HG03095 (cell line): ENCODE results near the gene IQGAP2.

ENCODE experiments used
- ATAC-seq: cut with Tn5 transposase; IDR thresholded peaks from one replicate; pipeline ENCODE4 v1.9.1; 2021; ENCODE audit warnings: moderate library complexity; ENCODE audit not compliant: unreplicated experiment

Gene IQGAP2

DNA sequence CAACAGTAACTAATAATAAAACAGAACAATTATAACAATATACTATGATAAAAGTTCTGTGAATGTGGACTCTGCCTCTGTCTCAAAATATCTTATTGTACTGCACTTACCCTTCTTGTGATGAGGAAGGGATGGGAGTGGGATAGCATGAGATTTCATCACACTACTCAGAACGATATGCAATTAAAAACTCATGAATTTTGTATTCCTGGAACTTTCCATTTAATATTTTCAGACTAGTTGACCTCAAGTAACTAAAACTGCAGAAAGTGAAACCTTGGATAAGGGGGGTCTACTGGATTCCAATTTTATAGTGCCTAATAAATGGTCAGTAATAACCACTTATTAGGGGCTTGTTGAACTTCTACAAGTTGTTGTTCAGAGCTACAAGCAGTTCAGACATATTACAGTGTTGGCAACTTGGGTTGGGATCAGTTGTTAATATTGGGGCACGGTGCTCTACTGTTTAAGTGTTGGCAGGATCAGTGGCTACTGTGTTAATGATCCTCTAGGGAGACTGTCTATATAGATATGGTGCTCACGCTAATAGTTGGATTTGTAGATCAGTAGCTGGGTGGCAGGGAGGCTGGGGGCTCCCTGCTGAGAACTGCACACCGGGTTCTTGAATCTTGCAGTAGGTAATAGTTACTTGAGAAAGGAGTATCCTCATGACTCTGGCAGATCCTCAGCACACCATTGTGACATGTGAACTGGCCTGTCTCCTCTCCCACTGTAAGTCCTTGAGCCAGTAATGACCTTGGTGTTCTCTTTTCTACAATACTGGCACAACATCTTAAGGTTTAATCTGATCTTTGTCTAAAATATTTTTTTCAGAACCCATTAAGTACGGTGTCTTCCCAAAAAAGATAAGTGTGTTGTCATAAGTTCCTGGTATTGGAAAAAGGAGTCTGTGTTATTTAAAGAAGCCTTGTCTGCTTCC lies 158.1 kb downstream of the IQGAP2 start:
- ATAC-seq, result no peak

DNA sequence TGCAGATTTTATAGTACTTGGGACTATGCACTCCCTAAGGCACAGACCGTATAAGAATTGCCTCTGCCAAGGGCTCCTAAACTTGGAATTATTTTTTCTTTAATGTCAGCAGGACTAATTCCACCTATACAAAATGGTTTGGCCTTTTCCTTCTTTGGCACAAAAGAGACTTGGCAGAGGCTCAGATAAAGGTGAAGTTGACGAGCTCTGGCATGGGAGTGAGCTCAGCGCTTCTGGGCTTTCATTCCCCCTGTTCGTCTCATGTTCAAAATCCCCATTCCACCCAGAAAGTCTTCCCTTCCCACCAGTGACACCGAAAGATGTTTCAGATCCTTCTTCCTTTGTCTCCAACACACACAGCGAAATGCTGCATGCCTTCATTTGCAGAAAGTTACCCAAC lies 158.9 kb downstream of the IQGAP2 start:
- ATAC-seq, result no peak

DNA sequence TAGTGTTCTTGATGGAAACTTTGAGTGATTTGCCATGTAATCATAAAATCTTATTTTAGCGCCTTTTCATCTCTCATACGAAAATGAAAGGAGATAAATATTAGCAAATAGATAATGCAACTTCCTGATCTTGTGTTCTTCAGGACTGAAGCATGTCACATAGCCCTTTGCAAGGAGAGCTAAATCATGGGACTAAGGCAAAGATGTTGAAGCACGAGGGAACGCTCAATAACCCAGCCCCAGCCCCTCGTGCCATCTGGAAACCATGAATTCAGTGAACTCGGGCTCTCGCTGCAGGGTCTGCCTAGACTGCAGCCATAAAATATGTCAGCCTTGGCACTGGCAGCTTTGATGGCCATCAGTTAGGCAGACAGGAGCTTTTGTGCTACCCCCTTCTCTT lies 161.9 kb downstream of the IQGAP2 start:
- ATAC-seq, result no peak

DNA sequence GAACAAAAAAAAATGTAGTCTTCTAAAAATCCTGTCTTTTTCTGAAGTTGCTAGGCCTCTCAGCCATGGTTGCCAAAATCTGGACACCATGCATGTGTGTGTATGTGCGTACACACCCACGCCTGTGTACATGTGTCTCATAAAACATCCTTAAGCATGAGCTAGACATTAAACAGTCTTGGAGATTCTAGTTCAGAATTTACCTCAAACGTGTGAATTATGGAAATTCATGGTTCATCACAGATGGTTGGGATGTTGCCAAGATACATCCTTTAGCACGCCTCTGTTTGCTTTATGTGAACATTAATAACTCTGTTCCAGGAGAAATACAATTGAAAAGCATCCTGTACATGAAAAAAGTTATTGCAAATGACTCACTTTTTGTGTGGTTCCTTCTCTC lies 167.1 kb downstream of the IQGAP2 start:
- no peak for ATAC-seq

DNA sequence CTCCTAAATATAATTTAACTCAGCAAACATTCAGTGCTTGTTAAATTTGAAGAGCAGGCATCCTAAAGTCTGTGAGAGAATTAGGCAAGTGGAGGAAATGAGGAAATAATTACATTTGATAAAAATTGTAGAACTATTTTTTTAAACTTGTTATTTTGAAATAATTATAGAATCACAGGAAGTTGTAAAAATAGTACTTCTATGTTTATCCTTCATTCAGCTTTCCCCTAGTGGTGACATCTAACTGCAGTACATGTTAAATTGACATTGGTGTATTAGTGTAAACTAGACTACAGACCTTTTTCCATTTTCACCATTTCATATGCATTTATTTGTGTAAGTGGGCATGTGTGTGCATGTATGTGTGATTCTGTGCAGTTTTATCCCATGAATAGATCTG lies 168.5 kb downstream of the IQGAP2 start:
- no peak for ATAC-seq

DNA sequence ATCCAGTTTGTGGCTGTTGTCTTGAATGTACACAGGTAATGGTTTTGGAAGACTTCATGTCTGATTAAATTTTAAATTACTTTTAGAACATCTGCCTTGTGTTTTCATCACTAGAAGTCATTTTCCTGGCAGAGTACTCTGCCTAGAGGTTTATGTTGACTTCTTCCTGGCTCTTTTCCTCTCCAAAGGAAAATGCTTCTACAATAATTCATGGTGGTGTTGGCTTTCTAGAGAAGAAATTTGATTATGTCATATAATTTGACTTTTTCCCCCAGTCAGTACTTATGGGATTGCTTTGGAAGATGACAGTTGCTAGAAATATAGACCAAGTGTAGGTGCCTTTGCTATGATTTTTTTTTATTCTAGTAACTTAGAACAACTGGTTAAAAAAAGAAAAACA lies 173.4 kb downstream of the IQGAP2 start:
- ATAC-seq, result no peak

DNA sequence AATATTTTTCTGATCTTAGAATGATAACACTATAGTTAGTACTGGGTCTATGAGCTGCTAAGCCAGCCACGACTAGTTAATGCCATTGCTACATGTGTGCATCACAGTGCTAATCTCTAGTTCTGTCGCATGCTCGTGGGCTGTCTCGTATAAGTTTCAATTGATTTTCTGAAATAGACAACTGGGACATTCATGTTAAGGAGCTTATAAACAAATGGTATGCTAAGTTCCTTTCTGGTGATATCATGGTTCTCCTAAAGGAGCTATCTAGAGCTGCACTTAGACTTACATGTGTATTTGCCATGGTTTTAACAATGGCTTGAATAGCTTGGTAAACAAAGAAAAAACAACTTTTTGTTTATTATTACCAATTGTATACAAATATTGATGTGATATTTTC lies 173.9 kb downstream of the IQGAP2 start:
- ATAC-seq, result no peak

DNA sequence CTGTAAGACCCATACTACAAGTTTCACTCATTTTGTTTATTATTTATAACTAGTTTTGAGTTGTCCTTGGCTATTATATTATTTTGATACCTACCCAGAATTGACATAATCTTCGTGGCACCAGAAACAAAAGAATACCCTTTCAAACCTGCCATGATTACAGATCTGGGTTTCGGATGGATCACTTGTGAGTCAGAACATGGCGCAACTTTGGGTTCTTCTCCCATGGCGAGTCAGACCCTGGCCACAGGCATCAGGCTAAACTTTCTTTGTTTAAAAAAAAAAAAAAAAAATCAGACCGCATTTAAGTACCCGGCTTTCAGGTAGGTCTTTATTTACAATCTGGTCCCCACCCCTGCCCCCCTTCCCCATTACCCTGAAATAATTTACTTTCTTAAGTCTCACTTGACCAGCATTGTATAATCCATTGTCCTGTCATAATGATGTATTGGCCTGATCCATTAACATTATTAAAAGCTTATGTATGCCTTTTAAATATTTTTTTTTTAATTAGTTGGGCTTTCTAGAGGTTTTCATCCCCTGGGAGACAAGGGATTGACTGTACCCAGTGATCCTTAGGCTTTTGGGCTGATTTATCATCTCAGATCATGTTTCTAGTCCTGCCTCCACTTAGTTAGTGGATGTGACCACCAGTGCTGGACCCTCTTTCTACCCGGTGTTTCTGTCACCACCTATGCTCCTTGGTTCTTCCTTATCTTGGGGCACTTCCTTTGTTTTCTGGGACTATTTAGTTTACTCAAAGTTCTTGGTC lies 176.3 kb downstream of the IQGAP2 start:
- no peak for ATAC-seq

DNA sequence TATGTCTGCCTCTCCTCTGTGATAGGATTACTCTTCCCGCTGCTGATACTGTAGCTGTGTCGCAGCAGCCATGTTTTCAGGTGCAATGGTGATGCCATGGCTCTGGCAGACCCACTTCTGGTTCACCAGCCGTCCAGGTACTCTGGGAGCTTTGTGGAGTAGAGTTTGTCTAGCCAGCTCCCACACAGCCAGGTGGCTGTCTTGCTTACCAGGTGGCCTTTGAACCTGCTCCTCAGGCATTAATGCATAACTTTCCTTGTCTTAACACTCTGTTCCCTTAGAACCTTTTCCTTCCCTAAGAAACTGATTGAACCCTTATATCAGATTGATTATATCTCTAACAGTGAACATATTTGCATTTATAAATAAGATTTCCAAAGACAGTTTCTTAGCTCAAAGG lies 177.9 kb downstream of the IQGAP2 start:
- ATAC-seq, result no peak

DNA sequence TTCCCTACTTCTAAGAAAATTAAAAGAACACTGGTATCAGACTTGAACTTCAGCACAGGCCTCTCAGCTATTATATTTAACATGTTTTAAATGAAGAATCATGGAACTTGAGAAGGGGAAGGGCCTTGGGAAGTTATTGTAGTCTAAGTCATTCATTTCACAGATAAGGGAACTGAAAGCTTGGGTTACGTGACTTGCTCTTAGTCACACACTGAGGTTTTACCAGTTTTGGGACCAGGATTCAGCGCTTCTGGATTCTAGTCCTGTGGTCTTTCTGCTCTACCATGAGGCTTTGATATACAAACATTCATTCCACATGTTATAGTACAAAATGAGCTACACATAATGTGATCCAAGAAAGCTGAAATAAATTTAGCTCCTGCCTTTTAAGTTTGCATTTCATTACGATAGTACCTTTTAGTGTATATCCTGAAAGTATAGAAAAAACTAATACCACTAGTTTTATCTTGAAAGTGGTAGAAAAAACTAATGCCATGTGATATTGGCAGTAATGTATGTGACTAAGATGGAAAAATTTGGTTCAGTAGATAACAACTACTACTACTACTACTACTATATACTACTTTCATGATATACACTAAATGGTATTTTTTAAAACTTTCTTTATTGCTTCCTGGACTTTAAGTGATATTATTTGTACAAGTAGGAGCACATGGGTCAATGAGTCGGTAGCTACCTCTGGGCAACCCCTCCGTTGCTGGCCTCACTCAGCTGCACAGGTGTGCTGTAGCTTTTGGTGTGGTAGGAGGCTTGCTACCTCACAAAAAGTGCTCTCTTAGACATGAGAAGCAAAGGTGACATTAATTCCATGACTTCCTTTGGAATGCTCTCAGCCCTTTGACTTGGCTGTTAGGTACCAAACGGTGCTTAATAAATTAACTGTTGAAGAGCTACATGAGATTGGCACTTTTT lies 179.4 kb downstream of the IQGAP2 start:
- peak; percentile 91 for ATAC-seq

DNA sequence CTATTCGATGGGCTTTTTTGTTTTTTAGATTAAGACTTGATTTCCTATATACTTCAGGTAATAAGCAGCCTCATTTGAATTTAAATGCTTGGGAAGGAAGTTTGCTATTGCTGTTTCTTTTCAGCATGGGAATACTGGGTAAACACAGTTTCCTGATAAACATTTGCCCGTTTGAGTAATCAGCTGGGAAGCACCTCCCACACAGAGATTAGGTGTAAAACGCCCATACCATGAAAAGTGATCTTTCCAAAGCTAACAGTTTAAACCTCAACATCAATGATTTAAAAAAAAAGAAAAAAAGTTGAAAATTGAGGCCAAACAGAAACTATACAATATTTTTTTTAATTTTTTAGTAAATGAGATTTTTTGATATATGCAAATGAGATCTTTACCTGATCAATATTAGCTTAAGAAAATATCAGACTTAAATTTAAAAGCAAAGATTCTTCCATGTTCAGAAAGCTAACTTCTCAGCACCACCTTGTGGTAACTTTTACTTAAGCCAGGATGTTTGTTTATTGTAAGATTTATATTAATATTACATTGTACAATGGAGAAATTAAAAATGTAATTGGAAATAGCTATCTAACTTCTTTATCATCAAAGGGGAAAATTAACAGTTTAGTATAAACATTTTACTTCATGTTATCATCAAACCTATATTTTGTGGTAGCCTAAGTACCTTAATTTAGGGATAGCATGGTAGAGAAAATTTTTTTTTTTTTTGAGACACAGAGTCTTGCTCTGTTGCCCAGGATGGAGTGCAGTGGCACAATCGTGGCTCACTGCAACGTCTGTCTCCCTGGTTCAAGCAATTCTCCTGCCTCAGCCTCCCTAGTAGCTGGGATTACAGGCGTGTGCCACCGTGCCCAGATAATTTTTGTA lies 180.3 kb downstream of the IQGAP2 start:
- ATAC-seq, result no peak

DNA sequence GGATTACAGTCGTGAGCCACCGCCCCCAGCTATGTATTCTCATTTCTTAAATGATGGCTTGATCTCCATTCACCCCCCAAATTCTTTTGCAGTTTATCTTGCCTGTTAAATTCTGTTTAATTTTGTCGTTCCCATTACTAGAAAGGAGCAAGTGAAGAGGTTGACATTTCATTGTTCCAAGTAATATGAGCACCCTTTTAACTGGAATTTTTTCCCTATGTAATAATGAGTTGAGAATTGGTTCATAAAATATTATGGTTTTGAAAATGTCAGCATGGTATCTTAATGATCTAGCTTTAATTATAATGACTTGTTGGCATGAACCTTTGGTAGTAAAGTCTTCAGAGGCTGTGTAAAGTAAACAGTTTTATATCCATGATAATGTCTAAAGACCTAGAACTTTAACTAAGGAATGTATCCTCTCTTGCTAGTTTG lies 182.7 kb downstream of the IQGAP2 start:
- no peak for ATAC-seq

DNA sequence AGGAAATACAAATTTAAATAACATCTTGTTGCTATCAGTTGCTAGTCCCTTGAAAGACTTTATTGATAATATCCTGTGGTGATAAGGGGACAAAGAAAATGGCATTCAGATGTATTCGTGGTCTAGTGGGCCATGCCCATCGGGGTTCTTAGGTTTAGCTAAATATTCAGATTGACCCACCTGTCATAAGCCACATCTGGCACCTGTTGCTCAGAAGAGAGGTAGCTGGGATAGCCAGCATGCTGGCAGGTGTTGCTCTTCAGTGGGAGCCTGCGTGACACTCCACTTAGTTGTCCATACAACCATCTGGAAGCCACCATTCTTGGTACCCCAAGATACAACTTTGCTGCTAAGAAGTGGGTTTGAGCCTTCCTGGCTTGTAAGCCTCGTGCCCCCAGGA lies 183.4 kb downstream of the IQGAP2 start:
- no peak for ATAC-seq

DNA sequence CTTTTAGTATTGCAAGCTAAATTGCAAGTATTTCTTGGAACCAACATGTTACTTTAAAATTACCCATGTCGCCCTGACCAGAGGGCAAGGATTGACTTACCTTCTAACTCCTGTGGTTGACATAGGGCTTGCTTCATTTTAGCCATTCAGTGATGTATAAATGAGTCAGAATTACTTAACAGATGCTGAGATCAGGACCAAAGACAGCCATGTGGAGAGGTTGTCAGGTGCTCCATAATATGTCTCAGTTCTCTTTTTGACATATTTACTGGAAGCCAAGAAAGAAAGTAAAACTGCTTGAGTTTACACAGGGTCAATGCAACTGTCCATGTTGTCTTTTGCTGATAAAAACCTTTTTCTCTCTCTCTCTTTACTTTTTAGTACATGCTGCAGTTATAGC lies 186.9 kb downstream of the IQGAP2 start:
- ATAC-seq, result peak; percentile 97

DNA sequence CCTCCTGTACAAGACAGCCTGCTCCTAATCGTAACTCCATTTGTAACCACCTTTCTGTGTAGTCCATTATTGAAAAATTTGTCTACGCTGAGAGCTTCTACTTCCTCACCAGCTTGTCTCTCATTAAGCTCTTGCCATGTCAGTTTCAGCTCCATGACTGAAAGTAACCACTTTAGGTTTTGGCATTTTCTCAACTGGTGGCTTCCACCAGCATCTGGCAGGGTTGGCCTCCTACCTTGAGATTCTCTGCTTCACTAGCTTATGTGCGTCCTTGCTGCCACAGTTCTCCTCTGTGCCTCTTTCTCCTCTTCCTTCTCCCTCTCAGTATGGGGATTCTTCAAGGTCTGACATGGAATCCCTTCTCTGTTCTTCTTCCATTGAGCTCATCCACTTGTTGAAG lies 188.3 kb downstream of the IQGAP2 start:
- no peak for ATAC-seq

DNA sequence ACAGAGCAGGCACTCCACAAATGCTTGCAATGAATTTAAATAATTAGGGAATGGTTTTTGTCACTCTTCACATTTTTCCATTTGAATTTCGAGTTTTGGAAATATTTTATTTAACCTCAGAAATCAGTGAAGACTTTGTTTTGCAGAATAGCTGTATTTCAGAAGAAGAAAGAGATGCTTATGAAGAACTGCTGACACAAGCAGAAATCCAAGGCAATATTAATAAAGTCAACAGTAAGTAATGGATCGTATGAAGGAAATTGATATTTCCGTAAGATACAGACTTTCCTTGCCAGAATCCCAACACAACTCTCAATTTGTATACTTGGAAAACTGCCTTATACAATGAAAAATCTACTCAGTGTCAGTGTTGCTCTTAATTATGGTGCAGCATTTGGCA lies 189.6 kb downstream of the IQGAP2 start:
- no peak for ATAC-seq

DNA sequence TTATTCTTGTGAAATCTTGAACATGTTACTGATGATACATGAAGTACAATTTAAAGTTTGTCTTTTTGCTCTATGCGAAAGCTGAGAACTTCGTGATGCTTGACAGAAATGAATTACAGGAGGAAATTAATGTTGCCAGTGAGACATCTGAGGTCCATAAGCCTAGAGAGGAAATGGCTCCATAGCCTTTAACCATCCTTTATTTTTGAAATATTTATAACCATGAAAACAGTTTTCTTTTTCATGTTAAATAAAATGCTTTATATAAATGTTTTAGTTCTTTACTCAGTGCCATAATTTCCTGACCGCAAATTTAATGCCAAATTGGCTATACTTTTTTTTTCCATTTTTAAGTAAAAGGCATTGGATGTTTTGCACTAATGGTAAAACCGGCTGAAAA lies 191.0 kb downstream of the IQGAP2 start:
- no peak for ATAC-seq

DNA sequence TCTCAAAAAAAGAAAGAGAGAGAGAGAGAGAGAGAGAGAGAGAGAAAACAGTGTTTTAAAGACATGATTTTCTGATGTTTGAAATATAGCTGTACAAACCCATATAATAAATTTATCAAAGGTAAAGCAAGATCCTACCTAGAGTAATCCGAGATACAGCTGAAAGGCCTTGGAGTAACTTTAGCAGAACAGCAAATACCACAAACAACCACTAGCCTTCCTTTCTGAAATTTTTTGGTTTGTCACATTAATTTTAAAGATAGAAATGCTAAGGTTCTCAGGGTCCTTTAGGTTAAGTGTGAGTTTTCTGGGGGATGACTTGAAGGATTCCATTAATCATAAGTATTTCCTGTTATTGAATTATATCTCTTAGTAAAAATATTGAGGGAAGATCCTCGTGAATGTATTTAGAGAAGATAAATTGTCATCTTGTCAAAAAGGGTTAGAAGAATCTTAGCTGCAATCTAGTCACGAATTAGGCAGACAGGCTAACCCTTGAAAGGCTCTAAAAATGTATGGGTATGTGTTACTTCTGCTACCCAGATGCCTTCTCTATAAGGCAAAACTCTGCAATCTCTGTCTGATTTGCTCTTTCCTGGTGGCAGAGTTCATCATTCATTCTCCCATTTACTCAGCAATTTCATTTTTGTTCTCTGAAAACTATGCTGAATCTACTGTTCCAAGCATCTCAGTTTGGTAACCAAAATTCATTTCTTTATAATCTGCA lies 192.8 kb downstream of the IQGAP2 start:
- ATAC-seq, result no peak

DNA sequence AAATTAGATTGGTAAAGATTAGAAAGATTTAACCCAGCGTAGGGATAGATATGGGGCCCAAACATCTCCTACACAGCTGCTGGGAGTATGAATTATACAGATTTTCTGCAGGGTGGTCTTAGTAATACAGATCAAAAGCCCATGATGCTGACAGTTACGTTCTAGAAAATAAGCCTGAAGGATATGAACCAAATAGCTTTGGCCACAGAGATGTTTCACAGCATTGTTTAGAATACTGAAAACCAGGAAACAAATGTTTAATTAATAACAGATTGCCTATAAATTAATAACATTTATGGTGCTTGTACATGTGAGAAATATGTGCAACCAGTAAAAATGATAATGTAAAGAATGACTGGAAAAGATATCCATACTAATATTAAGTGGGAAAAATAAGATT lies 195.4 kb downstream of the IQGAP2 start:
- ATAC-seq, result no peak
